GM19099 (cell line): Measurements from ENCODE around the gene ZBTB46.

Experiments
- POLR2A ChIP-seq: IDR thresholded peaks from 3 replicates; pipeline ENCODE4 v1.6.1; 2011; ENCODE audit warnings: low read depth; ENCODE audit not compliant: insufficient read length; ENCODE audit errors: extremely low read depth

The ZBTB46 gene

DNA sequence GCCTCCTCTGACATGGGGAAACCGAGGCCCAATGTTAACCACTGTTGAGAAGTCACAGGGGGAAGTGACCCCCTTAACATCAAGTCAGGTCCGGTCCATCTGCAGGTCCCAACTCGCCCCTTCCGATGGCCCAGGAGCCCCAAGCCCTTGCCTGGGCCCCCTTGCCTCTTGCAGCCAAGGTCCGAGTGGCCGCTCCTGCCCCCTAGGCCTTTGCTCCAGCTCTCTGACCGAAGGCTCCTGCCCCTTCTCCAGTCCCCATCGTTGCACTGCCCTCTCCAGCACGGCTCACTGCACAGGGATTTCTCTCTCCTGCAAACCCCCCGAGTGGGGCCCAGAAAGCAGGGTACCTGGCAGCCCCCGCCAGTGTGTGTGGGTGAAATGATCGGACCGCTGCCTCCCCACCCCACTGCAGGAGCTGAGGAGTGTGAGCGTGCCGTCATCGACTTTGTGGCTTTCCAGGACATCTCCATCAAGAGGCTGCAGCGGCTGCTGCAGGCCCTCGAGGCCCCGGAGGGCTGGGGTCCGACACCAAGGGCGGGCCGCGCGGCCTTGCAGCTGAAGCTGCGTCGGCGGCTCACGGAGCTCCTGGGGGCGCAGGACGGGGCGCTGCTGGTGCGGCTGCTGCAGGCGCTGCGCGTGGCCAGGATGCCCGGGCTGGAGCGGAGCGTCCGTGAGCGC lies 133.1 kb downstream of the ZBTB46 start:
- TF ChIP-seq POLR2A, result peak; percentile 22

DNA sequence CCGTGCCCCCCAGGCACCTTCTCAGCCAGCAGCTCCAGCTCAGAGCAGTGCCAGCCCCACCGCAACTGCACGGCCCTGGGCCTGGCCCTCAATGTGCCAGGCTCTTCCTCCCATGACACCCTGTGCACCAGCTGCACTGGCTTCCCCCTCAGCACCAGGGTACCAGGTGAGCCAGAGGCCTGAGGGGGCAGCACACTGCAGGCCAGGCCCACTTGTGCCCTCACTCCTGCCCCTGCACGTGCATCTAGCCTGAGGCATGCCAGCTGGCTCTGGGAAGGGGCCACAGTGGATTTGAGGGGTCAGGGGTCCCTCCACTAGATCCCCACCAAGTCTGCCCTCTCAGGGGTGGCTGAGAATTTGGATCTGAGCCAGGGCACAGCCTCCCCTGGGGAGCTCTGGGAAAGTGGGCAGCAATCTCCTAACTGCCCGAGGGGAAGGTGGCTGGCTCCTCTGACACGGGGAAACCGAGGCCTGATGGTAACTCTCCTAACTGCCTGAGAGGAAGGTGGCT lies 133.7 kb downstream of the ZBTB46 start:
- no peak for TF ChIP-seq POLR2A

DNA sequence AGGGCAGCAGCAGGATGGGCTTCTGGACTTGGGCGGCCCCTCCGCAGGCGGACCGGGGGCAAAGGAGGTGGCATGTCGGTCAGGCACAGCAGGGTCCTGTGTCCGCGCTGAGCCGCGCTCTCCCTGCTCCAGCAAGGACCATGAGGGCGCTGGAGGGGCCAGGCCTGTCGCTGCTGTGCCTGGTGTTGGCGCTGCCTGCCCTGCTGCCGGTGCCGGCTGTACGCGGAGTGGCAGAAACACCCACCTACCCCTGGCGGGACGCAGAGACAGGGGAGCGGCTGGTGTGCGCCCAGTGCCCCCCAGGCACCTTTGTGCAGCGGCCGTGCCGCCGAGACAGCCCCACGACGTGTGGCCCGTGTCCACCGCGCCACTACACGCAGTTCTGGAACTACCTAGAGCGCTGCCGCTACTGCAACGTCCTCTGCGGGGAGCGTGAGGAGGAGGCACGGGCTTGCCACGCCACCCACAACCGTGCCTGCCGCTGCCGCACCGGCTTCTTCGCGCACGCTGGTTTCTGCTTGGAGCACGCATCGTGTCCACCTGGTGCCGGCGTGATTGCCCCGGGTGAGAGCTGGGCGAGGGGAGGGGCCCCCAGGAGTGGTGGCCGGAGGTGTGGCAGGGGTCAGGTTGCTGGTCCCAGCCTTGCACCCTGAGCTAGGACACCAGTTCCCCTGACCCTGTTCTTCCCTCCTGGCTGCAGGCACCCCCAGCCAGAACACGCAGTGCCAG lies 134.3 kb downstream of the ZBTB46 start, which contains the start of gene TNFRSF6B:
Gene TNFRSF6B, plus strand, starts transcription at position 25 of the 729 bp plus-strand sequence. Its CDS starts 116 bp downstream, at position 141.
- TF ChIP-seq POLR2A, result peak; percentile 3

DNA sequence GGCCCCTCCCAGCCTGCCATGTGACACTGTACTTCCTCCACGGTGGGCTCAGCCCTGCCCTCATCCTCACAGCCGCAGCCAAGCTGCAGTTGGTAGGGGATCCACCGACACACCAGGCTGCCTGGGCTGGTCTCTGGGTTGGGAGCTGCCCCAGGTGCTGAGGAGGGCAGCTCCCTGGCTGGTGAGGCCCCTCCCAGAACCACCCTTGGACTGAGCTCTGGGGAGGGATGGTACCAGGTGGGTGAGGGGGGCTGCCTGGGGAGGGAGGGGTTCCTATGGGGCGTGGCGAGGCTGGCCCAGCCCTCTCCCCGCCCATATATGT lies 134.8 kb downstream of the ZBTB46 start:
- TF ChIP-seq POLR2A, result no peak

DNA sequence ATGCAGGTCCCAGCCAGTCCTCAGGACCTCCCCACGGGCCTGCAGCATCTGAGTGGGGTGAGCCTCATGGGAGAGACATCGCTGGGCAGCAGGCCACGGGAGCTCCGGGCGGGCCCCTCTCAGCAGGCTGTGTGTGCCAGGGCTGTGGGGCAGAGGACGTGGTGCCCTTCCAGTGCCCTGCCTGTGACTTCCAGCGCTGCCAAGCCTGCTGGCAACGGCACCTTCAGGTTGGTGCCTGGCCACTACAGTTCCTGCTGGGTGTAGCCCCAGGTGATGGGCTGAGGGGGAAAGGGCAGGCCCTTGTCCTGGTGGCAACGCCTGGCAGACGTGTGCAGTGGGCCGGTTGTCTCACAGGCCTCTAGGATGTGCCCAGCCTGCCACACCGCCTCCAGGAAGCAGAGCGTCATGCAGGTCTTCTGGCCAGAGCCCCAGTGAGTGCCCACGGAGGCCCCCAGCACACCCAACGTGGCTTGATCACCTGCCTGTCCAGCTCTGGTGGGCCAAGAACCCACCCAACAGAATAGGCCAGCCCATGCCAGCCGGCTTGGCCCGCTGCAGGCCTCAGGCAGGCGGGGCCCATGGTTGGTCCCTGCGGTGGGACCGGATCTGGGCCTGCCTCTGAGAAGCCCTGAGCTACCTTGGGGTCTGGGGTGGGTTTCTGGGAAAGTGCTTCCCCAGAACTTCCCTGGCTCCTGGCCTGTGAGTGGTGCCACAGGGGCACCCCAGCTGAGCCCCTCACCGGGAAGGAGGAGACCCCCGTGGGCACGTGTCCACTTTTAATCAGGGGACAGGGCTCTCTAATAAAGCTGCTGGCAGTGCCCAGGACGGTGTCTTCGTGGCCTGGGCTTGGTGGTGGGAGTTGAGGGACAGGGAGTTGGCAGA lies 135.4 kb downstream of the ZBTB46 start:
- no peak for TF ChIP-seq POLR2A

DNA sequence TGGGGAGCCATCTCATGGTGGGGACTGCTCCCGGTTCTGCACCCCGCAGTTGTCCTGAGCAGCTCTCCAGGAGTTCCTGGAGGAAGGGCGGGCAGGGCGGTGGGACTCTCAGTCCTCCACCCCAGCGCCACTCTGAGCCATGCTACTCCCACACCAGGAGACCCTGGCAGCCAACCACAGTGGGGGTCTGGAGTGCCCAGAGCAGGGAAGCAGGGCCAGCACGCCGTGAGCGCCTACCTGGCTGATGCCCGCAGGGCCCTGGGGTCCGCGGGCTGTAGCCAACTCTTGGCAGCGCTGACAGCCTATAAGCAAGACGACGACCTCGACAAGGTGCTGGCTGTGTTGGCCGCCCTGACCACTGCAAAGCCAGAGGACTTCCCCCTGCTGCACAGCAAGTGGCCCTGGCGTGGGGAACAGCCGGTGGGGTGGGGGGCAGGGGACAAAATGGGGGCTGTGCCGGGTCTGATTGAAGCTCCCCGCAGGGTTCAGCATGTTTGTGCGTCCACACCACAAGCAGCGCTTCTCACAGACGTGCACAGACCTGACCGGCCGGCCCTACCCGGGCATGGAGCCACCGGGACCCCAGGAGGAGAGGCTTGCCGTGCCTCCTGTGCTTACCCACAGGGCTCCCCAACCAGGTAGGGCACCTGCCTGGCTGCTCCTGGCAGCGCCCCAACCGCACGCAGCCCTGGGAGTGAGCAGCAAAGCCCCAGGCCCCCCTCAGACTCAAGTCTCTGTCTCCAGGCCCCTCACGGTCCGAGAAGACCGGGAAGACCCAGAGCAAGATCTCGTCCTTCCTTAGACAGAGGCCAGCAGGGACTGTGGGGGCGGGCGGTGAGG lies 136.3 kb downstream of the ZBTB46 start:
- TF ChIP-seq POLR2A, result no peak

DNA sequence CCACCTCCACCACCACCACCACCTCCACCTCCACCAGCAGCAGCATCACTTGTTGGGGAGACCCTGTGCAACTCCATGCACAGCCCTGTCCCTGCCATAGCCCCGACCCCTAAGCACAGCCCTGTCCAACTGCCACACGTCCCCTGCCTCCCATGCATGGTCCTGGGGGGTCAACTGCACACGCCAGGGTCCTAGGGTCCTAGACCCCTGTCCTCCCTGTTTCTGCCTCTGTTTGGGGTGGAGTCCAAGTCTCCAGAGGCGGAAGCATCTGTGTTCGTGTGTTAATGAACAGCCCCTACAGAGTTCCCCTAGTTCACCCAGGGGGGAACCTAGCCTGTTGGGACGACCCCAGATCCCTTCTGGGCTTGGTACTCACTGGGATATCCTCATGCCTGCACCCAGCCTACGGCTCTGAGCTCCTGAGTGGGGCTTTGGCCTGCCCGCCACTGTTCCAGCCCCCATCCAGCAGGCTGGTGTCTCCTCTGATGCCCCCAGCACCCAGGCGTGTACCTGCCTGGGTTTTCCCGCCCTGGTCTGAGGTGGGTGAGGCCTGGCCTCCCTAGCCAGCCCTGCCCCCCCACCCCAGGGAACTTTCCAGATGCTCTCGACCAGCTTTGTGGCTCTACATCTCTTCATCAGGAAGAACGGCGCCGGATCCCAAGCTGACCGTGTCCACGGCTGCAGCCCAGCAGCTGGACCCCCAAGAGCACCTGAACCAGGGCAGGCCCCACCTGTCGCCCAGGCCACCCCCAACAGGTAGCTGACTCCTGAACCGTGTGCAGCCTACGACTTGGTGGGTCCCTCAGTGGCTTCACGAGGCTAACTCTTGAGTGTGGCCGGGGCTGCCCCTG lies 137.1 kb downstream of the ZBTB46 start:
- no peak for TF ChIP-seq POLR2A
